ENCODE data around the gene LEFTY1. TPM values are rescaled to one million over a fixed set of nuclear protein-coding genes. Genes with fewer than 3 reads are reported as not detected.

The LEFTY1 gene
- total and polyA plus RNA-seq, 9 of the 15 experiments (the other 6 are each of a cell fraction or from before 2014, with no cell fraction given) = 0.07 to 0.24 (median 0.17) TPM; not detected in 5

DNA sequence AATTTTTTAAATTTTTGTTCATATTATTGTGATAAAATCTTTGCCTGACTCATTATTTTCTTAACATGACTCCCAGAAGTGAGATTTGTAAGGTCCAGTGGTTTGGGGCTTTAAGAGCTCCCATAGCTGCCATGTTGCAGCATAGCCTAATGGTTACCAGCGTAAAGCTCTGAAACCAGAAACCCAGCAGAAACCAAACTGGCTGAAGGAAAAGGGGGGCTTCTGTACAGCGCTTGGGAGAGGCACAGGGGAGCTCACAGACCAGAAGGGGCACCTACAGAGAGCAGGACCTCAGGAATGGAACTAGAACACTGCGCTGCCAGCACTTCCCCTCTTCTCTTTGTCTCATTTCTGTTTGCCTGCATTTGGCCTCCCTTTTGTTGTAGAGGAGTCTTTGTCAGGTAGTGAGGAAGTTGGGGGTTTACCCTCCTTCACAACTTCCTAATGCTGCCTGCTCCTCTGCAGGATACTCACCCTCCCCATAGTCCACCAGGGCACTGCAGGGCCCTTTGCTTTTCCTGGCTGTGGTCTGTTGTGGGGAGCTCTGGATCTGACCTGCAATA lies 37.7 kb upstream of the LEFTY1 start (continued):
- peak in 1 of 3 experiments; percentile 80 for TF ChIP-seq YY1 (IDR thresholded peaks at IDR 0.05; ENCODE audit: borderline replicate concordance in 1 of 3, control insufficient read depth in 1 of 3, extremely low read depth in 1 of 3, insufficient read depth in 3 of 3, insufficient read length in 1 of 3, insufficient replicate concordance in 2 of 3, low read depth in 1 of 3, low read length in 2 of 3)
- TF ChIP-seq CHD7 (IDR thresholded peaks at IDR 0.05; ENCODE audit: low read depth, low read length) = no peak
- TF ChIP-seq DMBX1 (CRISPR knock-in tag; IDR thresholded peaks at IDR 0.05; ENCODE audit: borderline replicate concordance) = peak; percentile 53
- TF ChIP-seq NFRKB (IDR thresholded peaks at IDR 0.05; ENCODE audit: low read depth) = peak; percentile 63; the same call in 1 of the 2 replicates
- 0 out of 4 replicates have a peak, but pooled peaks of 1 of the 2 experiments have one; percentile 40 for TF ChIP-seq MAZ (CRISPR knock-in tag; conservative IDR thresholded peaks at IDR 0.05 in 1 of 2, IDR thresholded peaks at IDR 0.05 in 1 of 2)
- TF ChIP-seq BHLHE40 (IDR thresholded peaks at IDR 0.05; ENCODE audit: low read length) = 0 out of 2 replicates have a peak, but pooled peaks have one; percentile 18
- TF ChIP-seq, protein P1, sequence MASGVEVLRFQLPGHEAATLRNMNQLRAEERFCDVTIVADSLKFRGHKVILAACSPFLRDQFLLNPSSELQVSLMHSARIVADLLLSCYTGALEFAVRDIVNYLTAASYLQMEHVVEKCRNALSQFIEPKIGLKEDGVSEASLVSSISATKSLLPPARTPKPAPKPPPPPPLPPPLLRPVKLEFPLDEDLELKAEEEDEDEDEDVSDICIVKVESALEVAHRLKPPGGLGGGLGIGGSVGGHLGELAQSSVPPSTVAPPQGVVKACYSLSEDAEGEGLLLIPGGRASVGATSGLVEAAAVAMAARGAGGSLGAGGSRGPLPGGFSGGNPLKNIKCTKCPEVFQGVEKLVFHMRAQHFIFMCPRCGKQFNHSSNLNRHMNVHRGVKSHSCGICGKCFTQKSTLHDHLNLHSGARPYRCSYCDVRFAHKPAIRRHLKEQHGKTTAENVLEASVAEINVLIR (CRISPR knock-in tag; IDR thresholded peaks at IDR 0.05) = no peak
- TF ChIP-seq KDM4B (IDR thresholded peaks at IDR 0.05; ENCODE audit: borderline replicate concordance in 2 of 2, low read depth in 1 of 2) = no peak
- TF ChIP-seq, protein P2, sequence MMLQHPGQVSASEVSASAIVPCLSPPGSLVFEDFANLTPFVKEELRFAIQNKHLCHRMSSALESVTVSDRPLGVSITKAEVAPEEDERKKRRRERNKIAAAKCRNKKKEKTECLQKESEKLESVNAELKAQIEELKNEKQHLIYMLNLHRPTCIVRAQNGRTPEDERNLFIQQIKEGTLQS (IDR thresholded peaks at IDR 0.05) = peak; percentile 35; the same call in 1 of the 2 replicates
- TF ChIP-seq, protein P2 (CRISPR knock-in tag; conservative IDR thresholded peaks at IDR 0.05) = no peak
- TF ChIP-seq FOXJ2 (tag; IDR thresholded peaks at IDR 0.05) = no peak

Data from K562 (cell line).